ENCODE measurements around the gene COL9A3.

The COL9A3 gene

DNA sequence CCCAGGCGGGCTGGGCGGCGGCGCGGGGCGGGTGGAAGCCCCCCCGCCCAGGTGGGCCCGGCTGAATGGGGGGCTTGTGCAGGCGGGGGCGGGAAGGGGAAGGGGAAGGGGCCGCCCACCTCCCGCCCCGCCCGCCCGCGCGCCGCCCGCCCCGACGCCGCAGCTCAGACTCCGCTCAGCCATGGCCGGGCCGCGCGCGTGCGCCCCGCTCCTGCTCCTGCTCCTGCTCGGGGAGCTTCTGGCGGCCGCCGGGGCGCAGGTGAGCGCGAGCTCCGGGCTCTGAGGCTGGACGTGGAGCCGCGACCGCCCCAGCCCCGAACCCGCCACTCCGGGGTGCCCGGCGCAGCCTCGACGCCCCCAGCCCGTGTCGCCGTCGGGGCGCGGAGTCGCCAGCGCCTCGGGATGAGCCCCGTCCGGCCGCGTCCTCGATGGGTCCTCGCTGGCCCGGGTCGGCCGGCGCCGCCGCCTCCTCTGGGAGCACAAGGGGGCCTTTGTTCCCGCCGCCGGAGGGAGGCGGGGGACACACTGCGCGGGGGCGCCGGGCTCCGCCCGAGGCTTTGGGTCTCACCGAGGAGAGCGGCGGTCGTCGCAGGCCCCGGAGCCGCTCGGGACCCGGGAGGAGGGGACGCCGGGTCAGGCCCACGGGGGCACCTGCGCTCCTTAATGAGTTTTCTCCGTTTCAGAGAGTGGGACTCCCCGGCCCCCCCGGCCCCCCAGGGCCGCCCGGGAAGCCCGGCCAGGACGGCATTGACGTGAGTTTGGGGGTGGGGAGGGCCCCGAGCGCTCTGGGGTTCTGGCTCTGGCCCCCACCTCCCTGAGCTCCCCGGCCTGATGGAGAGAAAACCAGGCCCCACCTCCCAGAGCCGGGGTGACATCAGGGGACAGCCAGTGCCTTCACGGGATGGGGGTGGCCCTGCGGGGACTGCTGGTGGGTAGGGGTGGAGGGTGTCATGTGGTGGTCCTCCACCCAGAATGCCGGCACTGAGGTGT, at the start of gene COL9A3:
Gene COL9A3 (plus strand): TSS at position 167 of the 990 bp plus-strand sequence. CDS start 15 bp downstream, at position 182.
- DNase-seq (ENCODE audit: low spot score), result peak; percentile 54

DNA sequence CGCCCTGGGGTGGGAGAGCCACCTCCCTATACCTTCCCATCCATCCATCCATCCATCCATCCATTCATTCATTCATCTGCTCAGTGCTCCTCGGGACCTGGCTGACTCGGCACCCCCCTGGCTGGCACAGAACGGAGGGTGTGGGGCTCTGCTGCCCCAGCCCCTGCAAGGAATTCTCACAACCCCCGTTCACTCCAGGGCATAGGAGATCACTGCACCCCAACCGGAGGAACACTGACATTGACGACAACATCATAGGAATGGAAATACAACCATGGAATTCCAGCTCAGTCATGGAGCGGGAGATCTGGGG, 48.7 kb upstream of the COL9A3 start:
- DNase-seq (ENCODE audit: low spot score), result no peak

DNA sequence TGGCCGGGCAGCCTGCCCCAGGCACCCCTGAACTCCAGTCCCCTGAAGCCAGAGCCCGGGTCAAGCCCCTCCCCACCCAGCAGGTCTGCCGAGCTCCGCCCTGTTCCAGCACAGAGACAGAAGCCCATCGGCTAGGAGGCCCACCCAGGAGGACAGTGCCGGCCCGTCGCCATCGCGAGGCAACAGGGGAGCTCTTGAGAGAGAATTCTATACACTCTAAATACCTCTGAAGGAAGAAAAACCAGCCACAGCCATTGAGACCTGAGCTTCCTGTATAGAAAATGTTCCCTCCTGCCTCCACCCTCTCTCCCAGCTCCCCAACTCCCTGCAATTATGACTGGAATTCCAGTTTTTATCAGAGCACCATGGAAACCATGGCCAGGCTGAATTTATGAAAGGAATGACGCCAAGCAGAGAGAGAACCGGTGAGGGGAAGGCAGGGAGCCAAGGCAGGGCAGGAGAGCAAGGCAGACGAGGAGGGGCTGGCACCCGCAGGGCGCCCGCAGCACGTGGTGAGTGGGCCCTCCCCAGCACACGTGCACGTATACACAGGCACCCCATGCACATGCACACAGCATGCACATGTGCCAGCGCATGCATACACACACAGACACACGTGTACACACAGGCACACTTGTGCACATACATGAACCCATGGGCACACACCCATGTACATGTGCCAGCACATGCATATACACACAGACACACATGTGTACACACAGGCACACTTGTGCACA, 48.1 kb upstream of the COL9A3 start:
- DNase-seq (ENCODE audit: low spot score), result peak; percentile 45

DNA sequence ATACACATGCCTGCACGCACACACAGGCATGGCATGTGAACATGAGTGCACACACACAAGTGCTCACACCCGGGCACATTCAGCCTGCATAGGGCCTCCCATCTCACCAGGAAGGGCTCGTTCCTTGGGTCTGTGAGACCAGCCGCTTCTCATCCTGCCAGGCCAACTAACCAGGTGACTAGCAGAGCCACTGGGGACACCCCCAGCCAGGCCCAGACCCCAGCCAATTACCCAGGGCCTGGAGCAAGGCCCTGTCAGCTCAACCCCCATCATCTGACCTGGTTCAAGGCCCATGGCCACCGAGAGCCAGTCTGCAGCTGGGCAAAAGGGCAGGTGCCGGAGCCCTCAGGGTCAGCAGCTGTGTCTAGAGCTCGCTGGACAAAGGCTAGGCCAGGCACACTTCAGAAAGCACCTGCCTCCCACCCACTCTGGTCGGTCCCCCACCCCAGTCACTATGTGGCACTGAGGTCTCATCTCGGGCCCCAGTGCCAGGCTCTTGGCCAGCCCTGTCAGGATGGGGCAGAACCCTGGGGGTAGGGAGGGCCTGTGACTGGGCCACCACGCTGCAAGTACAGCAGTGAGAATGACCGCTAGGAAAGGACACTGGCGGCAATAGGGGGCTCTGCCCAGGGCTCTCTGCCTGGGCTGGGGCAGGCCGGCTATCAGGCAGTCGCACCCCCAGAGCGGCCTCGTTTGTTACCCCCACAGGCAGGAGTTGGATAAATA, 47.3 kb upstream of the COL9A3 start:
- no peak for DNase-seq (ENCODE audit: low spot score)

DNA sequence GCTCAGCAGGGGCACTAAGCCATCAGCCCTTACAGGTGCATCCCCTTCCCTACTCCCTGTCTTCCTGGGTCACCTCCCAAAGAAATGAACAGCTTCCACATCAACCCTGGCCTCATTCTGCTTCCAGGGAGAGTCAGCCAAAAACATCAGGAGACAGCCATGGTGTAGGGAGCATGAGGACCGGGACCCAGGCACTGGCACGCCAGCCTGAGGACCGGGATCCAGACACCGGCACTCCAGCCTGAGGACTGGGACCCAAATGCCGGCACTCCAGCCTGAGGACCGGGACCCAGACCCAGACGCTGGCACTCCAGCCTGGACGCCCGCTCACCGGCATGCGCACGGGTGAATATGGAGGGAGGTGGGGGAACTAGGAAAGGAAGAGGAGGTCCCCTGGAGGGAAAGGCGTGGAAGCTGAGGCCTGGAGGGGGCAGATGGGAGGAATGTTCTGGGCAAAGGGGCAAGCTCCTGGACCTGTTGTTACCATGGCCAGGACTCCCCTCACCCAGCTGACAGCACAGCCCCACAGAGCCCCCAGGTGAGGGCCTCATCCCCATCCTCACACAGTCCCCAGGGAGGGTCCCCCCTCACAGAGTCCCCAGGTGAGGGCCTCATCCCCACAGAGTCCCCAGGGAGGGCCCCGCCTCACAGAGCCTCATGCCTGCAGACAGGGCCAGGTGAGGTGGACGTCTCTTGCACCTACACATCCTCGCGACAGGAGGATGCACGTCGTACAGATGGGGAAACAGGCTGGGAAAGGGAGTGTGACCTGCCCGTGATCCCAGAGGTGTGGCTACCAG, 46.5 kb upstream of the COL9A3 start:
- DNase-seq (ENCODE audit: low spot score), result no peak

DNA sequence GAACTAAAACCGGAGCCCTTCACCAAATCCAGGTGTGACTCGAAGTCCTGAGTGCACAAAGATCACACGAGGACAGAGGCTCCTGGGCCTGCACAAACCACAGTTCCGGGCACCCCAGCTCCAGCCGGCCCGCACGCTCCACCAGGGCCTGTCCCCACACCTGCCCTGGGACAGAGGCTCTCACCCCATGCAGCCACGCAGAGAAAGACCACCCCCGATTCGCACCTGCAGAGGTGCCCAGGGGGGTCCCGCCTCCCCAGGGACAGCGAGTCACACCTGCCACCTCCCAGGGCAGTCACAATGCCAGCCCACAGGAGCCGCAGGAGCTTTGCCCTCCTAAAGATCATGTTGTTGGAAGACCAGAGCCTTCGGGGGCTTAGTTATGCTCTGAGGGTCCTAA, 45.9 kb upstream of the COL9A3 start:
- DNase-seq (ENCODE audit: low spot score), result no peak

DNA sequence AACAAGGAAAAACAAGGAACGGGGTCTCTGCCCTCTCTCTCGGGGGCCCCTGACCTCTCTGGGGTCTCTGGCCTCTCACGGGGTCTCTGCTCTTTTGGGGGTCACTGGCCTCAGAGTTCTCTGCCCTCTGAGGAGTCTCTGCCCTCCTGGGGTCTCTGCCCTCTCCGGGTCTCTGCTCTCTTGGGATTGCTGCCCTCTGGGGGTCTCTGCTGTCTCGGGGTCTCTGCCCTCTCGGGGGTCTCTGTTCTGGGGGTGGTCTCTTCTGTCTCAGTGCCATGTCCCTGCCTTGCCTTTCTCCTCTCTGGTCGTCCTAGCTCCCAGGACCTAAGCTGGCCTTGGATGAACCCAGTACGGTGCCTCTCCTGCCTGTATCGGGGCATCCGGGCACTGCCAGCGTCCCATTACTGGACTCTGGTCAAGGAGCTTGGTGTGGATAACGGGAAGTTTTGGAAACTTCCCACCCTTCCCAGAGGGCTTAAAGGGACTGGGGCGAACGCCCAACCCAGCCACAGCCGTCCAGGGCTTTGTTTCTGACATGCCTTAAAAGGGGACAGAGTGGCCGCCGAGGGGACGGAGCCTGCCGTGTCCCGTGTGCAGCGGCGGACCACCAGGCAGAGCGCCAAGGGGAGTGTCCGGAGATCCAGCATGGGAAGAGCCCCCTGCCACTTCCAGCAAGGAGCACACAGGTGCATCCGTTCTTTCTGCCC, 45.3 kb upstream of the COL9A3 start:
- DNase-seq (ENCODE audit: low spot score), result no peak

DNA sequence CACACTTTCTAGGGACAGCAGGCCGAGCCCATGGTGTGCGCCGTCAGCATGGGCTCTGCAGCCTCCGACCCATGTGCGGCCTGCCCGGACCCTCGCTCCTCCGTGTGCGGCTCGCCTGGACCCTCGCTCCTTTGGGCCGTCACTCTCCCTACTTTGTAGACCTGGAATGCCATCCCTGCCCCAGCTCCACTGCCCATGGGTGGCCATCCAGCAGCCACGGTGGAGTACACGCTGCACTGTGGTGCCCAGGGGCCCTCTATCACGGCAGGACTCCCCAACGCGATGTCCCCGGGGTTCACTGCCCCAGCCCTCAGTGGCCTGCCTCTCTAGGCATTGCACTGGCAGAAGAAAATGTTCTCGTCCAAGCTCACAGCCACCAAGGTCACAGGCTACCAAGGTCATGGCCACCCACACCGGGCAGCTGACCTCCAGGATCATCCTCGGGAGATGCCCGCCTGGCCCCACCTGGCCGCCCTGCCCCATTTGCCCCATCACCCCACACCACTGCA, 44.7 kb upstream of the COL9A3 start:
- DNase-seq (ENCODE audit: low spot score), result no peak

DNA sequence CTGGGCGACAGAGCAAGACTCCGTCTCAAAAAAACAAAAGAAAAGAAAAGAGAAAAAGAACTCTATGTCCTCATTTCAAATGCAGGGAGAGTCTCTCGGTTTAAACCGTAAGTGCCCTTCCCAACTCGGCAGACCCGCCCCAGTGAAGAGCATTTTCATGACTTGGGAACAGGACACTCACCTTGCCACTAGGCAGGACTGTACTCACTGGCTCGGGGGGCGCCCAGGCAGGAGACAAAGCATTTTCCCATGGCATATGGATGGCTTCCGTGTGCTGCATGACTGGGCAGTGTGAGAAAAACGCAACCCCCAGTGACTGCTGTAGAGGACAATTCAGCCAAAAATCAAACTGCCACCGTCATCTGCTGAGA, 44.2 kb upstream of the COL9A3 start:
- no peak for DNase-seq (ENCODE audit: low spot score)

DNA sequence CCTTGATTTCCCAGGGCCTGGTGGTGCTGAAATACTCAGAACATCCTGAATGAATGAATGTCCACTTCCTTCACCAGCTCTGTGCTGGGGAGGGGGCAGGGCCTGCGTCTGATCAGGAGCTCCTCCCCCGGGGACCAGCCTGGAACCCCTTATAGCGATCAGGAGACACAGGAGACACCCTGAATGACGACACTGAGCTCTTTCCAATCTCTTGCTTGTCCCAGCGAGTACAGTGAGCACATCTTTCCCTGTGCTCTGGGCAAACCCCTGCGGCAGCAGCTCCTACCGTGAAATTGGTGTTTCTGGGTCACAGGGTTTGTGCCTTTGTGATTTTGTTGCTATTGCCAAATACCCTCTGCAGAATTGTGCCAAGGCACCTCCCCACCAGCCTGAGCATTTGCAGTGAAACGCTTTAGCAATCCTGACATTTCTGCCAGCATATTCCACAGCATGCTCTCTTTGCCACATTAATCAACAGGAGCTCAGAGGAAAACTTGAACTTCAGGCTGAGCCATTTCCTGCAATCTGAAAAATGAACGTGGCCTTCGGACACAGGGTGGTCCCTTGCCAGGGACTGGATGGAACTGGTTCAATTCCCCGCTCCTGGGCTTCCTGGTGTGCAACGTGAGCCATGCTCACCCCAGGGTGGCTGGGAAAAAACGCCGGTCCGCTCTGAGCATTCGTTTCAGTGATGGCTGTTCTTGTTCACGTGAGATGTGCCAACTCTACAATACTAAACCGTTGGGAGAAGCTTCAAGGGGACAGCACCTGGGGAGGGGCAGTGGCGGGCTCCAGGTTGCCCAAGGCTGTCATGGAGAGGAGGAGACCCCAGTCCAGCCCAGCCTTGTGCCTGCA, 43.6 kb upstream of the COL9A3 start:
- no peak for DNase-seq (ENCODE audit: low spot score)

DNA sequence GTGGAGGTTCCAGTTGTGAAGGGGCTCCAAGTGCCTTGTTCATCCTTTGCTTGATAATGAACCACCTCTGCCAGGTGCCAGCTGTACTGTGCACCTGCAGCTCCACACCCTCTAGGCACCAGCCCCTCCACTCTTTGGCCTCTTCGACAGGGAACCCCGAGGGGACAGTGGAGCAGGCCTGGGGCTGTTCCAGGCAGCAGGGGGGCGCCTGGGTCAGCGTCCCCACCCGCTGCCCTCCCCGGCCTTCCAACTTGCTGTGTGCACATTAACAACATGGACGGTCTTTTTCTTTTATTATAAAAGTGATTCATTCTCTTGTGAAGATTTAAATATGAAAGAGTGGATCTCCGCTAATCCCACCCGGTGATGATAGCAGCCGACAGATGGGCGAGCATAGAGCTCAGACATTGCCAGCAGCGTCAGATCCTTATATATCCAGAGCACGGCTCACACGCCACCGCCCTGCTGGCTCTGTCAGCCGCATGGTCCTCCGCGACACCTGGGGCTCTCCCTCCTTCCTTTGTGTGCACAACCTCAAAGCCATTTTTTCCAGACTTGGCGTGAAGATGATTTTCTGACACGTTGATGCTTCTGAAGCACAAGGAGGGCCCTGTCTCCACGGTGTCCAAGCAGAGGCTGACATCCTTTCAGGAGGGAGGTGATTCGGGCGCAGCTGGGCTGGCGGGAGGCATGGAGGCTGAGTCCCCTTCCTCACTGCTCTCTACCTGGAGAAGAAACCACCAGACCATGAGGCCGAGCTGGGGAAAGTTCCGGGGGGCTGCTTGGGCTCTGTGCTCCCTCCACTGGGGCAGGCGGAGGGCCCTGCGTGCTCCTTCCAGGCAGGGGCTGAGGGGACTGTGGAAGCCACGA, 42.8 kb upstream of the COL9A3 start:
- DNase-seq (ENCODE audit: low spot score), result peak; percentile 49

DNA sequence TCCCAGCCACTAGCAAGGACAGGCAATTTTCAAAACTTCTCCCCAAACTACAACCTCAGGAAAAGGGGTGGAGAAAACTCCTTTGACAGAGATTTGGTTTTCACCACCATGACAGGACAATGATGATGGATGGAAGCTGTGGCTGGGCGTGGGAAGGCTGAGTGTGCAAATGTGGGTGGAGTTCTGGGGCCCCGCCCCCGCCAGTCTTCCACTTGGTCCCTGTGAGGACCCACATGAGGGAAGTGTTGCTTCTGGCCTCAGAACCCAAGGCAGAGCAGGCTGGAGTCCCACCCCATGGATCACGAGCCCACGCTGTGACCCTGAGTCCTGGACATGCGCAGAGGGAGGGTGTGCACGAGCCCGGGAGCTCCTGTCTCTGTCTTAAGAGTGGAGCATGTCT, 42.1 kb upstream of the COL9A3 start:
- no peak for DNase-seq (ENCODE audit: low spot score)

DNA sequence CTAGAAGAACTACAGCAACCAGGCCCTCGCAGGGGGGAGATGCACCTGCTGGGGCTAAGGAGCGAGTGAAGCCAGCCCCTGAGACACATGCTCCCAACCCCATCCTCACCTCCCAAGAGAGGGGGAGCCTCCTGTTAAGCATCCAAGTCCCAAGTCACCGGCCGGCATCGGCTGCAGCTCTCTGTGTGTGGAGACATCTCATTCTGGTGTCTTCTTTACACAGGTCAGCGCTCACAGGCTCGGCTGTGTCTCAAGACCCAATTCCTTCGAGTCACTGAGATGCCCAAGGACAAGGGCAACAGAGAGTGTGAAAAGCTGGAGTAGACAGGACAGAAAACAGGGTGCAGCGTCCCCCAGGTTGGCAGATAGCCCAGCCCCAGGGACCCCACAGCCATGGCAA, 41.6 kb upstream of the COL9A3 start:
- no peak for DNase-seq (ENCODE audit: low spot score)

DNA sequence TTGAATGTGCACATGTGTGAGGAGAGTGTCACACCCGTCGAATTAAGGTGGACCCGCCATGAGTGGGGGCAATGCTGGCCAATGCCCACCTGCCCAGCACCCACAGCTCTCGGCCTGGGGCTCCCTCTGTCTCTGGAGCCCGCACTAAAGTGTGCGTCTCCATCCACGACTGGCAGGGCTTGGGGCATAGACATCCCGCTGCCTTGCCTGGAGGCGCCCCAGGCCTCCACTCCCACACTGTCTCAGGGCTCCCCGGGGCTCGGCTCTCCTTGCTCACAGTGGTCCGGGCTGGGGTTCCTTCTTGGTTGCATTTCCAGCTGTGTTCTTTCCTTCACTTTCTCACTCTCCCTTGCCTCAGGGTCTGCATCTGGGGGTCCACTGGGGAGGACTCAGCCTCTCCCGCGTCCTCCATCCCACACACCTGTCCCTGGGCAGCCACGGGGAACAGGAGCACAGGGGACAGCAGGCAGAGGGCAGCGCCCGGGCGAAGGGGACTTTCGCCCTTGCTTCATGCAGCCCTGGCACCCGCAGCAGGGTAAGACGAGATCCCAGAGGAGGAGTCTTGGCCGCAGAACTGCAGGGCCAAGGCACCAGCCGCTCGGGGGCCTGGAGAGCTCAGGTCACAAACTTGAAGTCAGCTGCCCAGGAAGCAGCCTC, 40.7 kb upstream of the COL9A3 start:
- no peak for DNase-seq (ENCODE audit: low spot score)

DNA sequence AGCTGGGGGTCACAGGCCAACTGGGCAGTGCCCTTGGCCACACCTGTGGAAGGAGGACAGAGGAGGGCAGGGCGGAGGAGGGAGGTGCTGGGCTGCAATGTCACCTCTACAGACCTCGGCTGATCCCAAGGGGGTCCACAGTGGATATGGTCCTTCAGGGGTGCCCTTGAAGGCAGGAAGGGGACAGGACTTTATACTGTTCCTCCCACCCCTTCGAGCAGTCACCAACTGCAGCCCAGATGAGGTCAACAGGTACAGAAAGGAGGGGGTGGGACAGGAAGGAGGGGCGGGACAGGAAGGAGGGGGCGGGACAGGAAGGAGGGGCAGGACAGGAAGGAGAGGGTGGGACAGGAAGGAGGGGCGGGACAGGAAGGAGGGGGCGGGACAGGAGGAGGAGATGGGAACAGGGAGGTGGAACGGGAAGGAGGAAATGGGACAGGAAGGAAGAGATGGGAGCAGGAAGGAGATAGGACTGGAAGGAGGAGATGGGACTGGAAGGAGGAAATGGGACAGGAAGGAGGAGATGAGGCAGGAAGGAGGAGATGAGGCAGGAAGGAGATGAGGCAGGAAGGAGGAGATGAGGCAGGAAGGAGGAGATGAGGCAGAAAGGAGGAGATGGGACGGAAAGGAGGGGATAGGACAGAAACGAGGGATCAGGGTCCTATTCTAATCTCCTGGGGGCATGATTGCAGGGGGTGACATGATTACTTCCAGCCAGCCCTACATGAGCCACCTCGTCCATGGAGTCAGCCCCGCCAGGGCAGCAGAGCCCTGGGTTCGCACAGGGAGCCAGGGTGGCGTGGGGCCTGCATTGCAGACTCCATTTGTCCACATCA, 39.9 kb upstream of the COL9A3 start:
- no peak for DNase-seq (ENCODE audit: low spot score)

DNA sequence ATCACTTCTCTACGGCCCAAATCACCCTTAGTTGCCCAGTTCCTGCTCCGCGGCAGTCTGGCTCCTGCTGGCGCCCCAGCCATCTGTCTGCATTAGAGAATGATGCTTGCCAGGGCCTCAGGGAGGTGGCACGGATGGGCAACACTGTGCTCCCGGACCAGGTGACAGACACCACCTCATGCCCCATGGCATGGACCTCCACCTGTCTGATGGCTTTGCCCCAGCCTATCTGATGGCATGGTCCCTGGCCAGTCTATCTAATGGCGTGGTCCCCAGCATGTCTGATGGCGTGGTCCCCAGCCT, 39.4 kb upstream of the COL9A3 start:
- DNase-seq (ENCODE audit: low spot score), result no peak

DNA sequence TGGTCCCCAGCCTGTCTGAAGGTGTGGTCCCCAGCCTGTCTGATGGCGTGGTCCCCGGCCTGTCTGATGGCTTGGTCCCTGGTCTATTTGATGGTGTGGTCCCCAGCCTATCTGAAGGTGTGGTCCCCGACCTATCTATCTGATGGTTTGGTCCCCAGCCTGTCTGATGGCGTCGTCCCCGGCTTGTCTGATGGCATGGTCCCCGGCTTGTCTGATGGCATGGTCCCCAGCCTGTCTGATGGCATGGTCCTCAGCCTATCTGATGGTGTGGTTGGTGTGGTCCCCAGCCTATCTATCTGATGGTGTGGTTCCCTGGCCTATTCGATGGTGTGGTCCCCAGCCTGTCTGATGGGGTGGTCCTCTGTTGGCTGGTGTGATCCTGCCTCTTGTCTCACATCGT, 38.8 kb upstream of the COL9A3 start:
- no peak for DNase-seq (ENCODE audit: low spot score)

Measured in Ammon's horn (tissue), 1 donor.